IMR-90 (cell line): Measurements from ENCODE around the gene LFNG. TPM values are rescaled to one million over a fixed set of nuclear protein-coding genes. Genes with fewer than 3 reads are reported as not detected.

Experiments used
- ATAC-seq: fragments of 200-7000 bp; cut with Tn5 transposase; 2 replicates; pipeline ENCODE4 v1.9.1; 2020; ENCODE audit warnings: low read depth, mild to moderate bottlenecking, moderate library complexity
- BruUV-seq: library from RNA; stranded (reverse); fragments of 400-500 nt; replicated peaks from 2 replicates; lab custom pipeline; 2021; lab: Mats Ljungman, UMichigan
- CTCF ChIA-PET: fragments of 300-600 bp; formaldehyde crosslinking; extraction: SDS; loops from one replicate; lab custom pipeline; 2021; ENCODE audit warnings: antibody characterized with exemption; lab: Yijun Ruan, JAX
- POLR2A ChIA-PET: fragments of 300-600 bp; sonication (Branson Sonifier 250); formaldehyde crosslinking; loops from one replicate; lab custom pipeline; 2022; ENCODE audit warnings: antibody characterized with exemption; ENCODE audit not compliant: unreplicated experiment; lab: Charles Lee
- DNase-seq: peaks from one replicate; pipeline ENCODE4 v3.0.0; 2013
- H2AFZ ChIP-seq: replicated peaks from 2 replicates; pipeline ENCODE3; 2013; ENCODE audit warnings: low read length, mild to moderate bottlenecking; ENCODE audit not compliant: poor library complexity
- H2AK5ac ChIP-seq: 2 replicates; pipeline ENCODE4 v1.6.1; 2013; ENCODE audit warnings: low read depth, low read length, inconsistent platforms
- H2AK9ac ChIP-seq: replicated peaks from 2 replicates; pipeline ENCODE3; 2013; ENCODE audit warnings: mild to moderate bottlenecking, low read depth, low read length, moderate library complexity; ENCODE audit not compliant: poor library complexity
- H2BK120ac ChIP-seq: 2 replicates; pipeline ENCODE4 v1.6.1; 2013; ENCODE audit warnings: low read depth, low read length, inconsistent platforms
- H2BK15ac ChIP-seq: 3 replicates; pipeline ENCODE4 v1.6.1; 2013; ENCODE audit warnings: low read depth, low read length, inconsistent platforms
- H2BK20ac ChIP-seq: 2 replicates; pipeline ENCODE4 v1.6.1; 2013; ENCODE audit warnings: low read depth, mild to moderate bottlenecking, inconsistent platforms, low read length, moderate library complexity
- H2BK5ac ChIP-seq: 2 replicates; pipeline ENCODE4 v1.6.1; 2013; ENCODE audit warnings: mild to moderate bottlenecking, low read depth, low read length, inconsistent platforms; ENCODE audit not compliant: poor library complexity, severe bottlenecking
- H3K14ac ChIP-seq: replicated peaks from 2 replicates; pipeline ENCODE4 v1.6.1; 2013; ENCODE audit warnings: low read depth, low read length, inconsistent platforms
- H3K18ac ChIP-seq: 2 replicates; pipeline ENCODE4 v1.6.1; 2013; ENCODE audit warnings: low read depth, low read length, control low read depth
- H3K23ac ChIP-seq: 2 replicates; pipeline ENCODE4 v1.6.1; 2013; ENCODE audit warnings: low read depth, low read length, inconsistent platforms
- H3K27ac ChIP-seq: 2 replicates; pipeline ENCODE4 v1.5.1; 2013; ENCODE audit warnings: mild to moderate bottlenecking, control low read depth, low read length; ENCODE audit not compliant: insufficient read depth
- H3K27me3 ChIP-seq: 2 replicates; pipeline ENCODE4 v1.6.1; 2013; ENCODE audit warnings: low read length; ENCODE audit not compliant: control insufficient read depth, insufficient read depth
- H3K36me3 ChIP-seq: 2 replicates; pipeline ENCODE4 v1.6.1; 2013; ENCODE audit warnings: low read length, mixed read lengths; ENCODE audit not compliant: control insufficient read depth, insufficient read depth
- H3K4ac ChIP-seq: 2 replicates; pipeline ENCODE4 v1.6.1; 2013; ENCODE audit warnings: low read depth, low read length, inconsistent platforms
- H3K4me1 ChIP-seq: 2 replicates; pipeline ENCODE4 v1.6.1; 2013; ENCODE audit warnings: low read length, mixed read lengths; ENCODE audit not compliant: control insufficient read depth, insufficient read depth
- H3K4me2 ChIP-seq: 2 replicates; pipeline ENCODE4 v1.6.1; 2013; ENCODE audit warnings: low read depth, mild to moderate bottlenecking, control low read depth, low read length, moderate library complexity
- H3K4me3 ChIP-seq: 2 replicates; pipeline ENCODE4 v1.5.1; 2013; ENCODE audit warnings: low read depth, mild to moderate bottlenecking, control low read depth, low read length, moderate library complexity; ENCODE audit not compliant: insufficient read depth
- H3K56ac ChIP-seq: 2 replicates; pipeline ENCODE4 v1.6.1; 2013; ENCODE audit warnings: low read length, inconsistent platforms; ENCODE audit not compliant: insufficient read depth; ENCODE audit errors: extremely low read depth
- H3K79me1 ChIP-seq, 2 experiments: 2 replicates each; pipeline ENCODE4 v1.6.1; 2013; ENCODE audit warnings: low read length in 2 of 2, inconsistent platforms in 1 of 2, low read depth in 1 of 2
- H3K9ac ChIP-seq: 2 replicates; pipeline ENCODE4 v1.6.1; 2013; ENCODE audit warnings: low read depth, low read length, control low read depth
- H3K9me1 ChIP-seq: 2 replicates; pipeline ENCODE4 v1.6.1; 2013; ENCODE audit warnings: low read length, inconsistent platforms; ENCODE audit not compliant: insufficient read depth
- H3K9me3 ChIP-seq: 2 replicates; pipeline ENCODE4 v1.6.1; 2013; ENCODE audit warnings: low read length; ENCODE audit not compliant: control insufficient read depth, insufficient read depth
- H4K20me1 ChIP-seq: 2 replicates; pipeline ENCODE4 v1.6.1; 2013; ENCODE audit warnings: low read length, inconsistent platforms; ENCODE audit not compliant: insufficient read depth
- H4K5ac ChIP-seq: 2 replicates; pipeline ENCODE4 v1.6.1; 2013; ENCODE audit warnings: mild to moderate bottlenecking, low read depth, low read length, control low read depth
- H4K8ac ChIP-seq, 2 experiments: 2 replicates each; pipeline ENCODE4 v1.6.1; 2013; ENCODE audit warnings: low read depth in 2 of 2, low read length in 2 of 2, control low read depth in 1 of 2, inconsistent platforms in 1 of 2
- H4K91ac ChIP-seq: 2 replicates; pipeline ENCODE4 v1.6.1; 2013; ENCODE audit warnings: low read depth, low read length, inconsistent platforms; ENCODE audit not compliant: insufficient read depth
- POLR2A ChIP-seq: IDR thresholded peaks from 2 replicates; pipeline ENCODE4 v1.6.1; 2012; ENCODE audit warnings: mild to moderate bottlenecking, low read depth, low read length
- WGBS, 2 experiments: methylation state at CpG; one replicate each; pipeline versions ENCODE4 v1.1.5 to v1.1.7; 2013; ENCODE audit warnings: missing lambda C conversion rate in 2 of 2; ENCODE audit not compliant: insufficient read length in 1 of 2; ENCODE audit errors: extremely low coverage in 2 of 2; 5-methylcytosine and 5-hydroxymethylcytosine counted together
- dilution Hi-C: fragments of 300-500 bp; cut with HindIII; formaldehyde crosslinking; loops from one replicate; pipeline ENCODE4 v1.14.3; 2018; ENCODE audit warnings: low sequenced_read_pairs; ENCODE audit not compliant: unreplicated experiment
- in situ Hi-C: fragments of 300-500 bp; cut with MboI; formaldehyde crosslinking; loops from 3 replicates; pipeline ENCODE4 v1.14.3; 2019; ENCODE audit warnings: low sequenced_read_pairs, inconsistent platforms, mixed read lengths
- intact Hi-C: fragments of 100-400 bp; cut with micrococcal nuclease; formaldehyde crosslinking; loops from 2 replicates; pipeline ENCODE4 v1.10.0; 2022
- polyA plus RNA-seq, 3 experiments: library from polyadenylated mRNA; depleted of rRNA; stranded (reverse); fragments of >200 nt; gene quantifications; 2 replicates each; pipeline ENCODE4 v1.2.3, GENCODE V29; 2012; ENCODE audit warnings: low replicate concordance in 1 of 3
- total RNA-seq: library from RNA; depleted of rRNA; stranded (reverse); fragments of >200 nt; gene quantifications from 2 replicates; pipeline ENCODE4 v1.2.3, GENCODE V29; 2012

The LFNG gene
- total and polyA plus RNA-seq, 2 of the 4 experiments (the other 2 are of a cell fraction) = 1.8 to 5.1 TPM

DNA sequence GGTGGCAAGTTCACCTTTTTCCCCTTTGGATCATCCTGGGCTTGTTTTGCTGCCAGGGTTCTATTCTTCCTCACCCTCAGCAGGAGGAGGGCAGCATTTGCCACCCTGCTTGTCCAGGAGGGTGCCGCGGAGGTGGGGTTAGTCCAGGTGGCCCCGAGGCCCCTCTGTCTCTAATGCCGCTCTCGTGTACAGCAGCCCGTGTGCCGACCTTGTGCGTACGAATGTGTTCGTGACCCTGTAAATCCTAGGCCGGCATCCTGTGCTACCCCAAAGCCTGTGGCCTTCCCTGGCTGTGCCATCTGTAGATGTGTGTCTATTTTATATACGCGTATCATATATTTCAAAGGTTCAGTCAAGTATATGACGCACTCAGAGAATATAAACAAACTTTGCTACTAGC lies 49.8 kb downstream of the LFNG start:
- Histone ChIP-seq H3K9me3 (no peaks in the 10 kb centered on the region), H2AK9ac (no peak overlapping the region), H3K79me1 (peaks cover 10% of the 10 kb centered on the region in 2 experiments; a peak in 1 of 4 replicates), H3K4ac (no peak overlapping the region), H3K14ac (no peak overlapping the region), H3K56ac (no peak overlapping the region), H3K9ac (no peak overlapping the region), H2BK120ac (no peak overlapping the region), H4K91ac (no peak overlapping the region), H3K9me1 (peaks cover 10% of the 10 kb centered on the region; the same call in 1 of the 2 replicates), H3K27me3 (no peaks in the 10 kb centered on the region), H2BK20ac (no peak overlapping the region), H3K23ac (no peak overlapping the region), H4K8ac (no peak overlapping the region), H4K20me1 (no peaks in the 10 kb centered on the region), H2BK15ac (no peak overlapping the region), H2AK5ac (no peak overlapping the region), H3K27ac (no peak overlapping the region), H3K36me3 (peaks cover 9% of the 10 kb centered on the region), H3K4me2 (no peak overlapping the region), H4K5ac (no peak overlapping the region), H2AFZ (no peak overlapping the region), H3K18ac (no peak overlapping the region), H3K4me1 (peaks cover 9% of the 10 kb centered on the region), H3K4me3 (no peak overlapping the region), H2BK5ac (no peak overlapping the region)
- TF ChIP-seq POLR2A = no peak
- DNase-seq (no peak), ATAC-seq (no peak)
- in situ Hi-C loops (no loop called here), intact Hi-C loops (loop anchor here (5.0 kb wide), 1 partner anchor 588 kb away; no protein-coding TSS in a partner anchor), dilution Hi-C loops (no loop called here)
- WGBS, 2 experiments = no CpG with 5 or more reads among the region's 14 CpGs
- BruUV-seq = no TSS peak
- POLR2A ChIA-PET = no interaction called here
- CTCF ChIA-PET = no interaction called here
